ENCODE data around the gene MYH11.
"Not testable (repeated sequence)": the region's sequence is repeated elsewhere in the genome, so short reads cannot be mapped to it uniquely, and the experiment has no call there.

The MYH11 gene

DNA sequence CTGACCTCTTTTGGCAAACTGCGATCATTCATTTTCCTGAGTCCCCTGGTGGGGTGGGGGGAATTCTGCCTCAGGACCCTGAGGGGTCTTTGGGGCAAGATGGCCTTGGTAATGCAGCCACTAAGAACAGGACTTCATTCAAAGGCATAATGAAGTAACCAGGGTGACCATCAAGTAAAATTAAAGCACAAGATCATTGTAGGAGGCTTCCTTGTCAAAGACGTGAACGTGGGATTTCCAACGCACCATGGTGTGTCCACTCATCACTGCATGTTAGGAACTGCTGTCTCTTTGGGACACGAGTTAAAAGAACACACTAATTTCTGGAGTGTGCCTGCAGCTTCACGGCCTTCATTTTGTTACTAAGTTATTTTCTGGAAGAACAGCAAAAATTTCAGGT is 155.5 kb downstream of the MYH11 start:
- no peak overlapping the region for H3K4me3 Mint-ChIP-seq
- DNase-seq (ENCODE audit: low spot score in 2 of 2) (no peak), ATAC-seq (no peak)
- peaks cover 100% of the 10 kb centered on the region for H3K36me3 Mint-ChIP-seq
- peaks cover 21% of the 10 kb centered on the region for H3K4me1 Mint-ChIP-seq
- H3K27ac Mint-ChIP-seq: no peak overlapping the region
- H3K9me3 Mint-ChIP-seq: no peaks in the 10 kb centered on the region

GRCh38 chr16:15699819-15700218 is 157.0 kb downstream of the MYH11 start:
- Mint-ChIP-seq H3K4me1 (peaks cover 21% of the 10 kb centered on the region), H3K27ac (no peak overlapping the region), H3K4me3 (no peak overlapping the region), H3K9me3 (no peaks in the 10 kb centered on the region), H3K36me3 (peaks cover 100% of the 10 kb centered on the region)
- DNase-seq (ENCODE audit: low spot score in 2 of 2): no peak
- ATAC-seq: no peak

GRCh38 chr16:15694499-15694898 is 162.3 kb downstream of the MYH11 start:
- Mint-ChIP-seq H3K4me3 (no peak overlapping the region), H3K4me1 (no peaks in the 10 kb centered on the region), H3K9me3 (no peaks in the 10 kb centered on the region), H3K36me3 (peaks cover 100% of the 10 kb centered on the region), H3K27ac (no peak overlapping the region)
- ATAC-seq (no peak), DNase-seq (ENCODE audit: low spot score in 2 of 2) (no peak)

GRCh38 chr16:15692508-15692907 is 164.3 kb downstream of the MYH11 start:
- H3K9me3 Mint-ChIP-seq; H3K4me3 Mint-ChIP-seq; H3K4me1 Mint-ChIP-seq; H3K27ac Mint-ChIP-seq; ATAC-seq; DNase-seq (ENCODE audit: low spot score in 2 of 2): not testable (repeated sequence)
- peaks cover 100% of the 10 kb centered on the region for H3K36me3 Mint-ChIP-seq

- Mint-ChIP-seq H3K9me3 (no peaks in the 10 kb centered on the region), H3K36me3 (peaks cover 100% of the 10 kb centered on the region), H3K27ac (no peak overlapping the region), H3K4me1 (no peaks in the 10 kb centered on the region), H3K4me3 (no peak overlapping the region)
- ATAC-seq: no peak
- no peak for DNase-seq (ENCODE audit: low spot score in 2 of 2)
Measured at GRCh38 chr16:15691046-15691445, 165.8 kb downstream of the MYH11 start.

- no peaks in the 10 kb centered on the region for H3K9me3 Mint-ChIP-seq
- H3K27ac Mint-ChIP-seq: no peak overlapping the region
- no peak for ATAC-seq
- H3K36me3 Mint-ChIP-seq: peaks cover 100% of the 10 kb centered on the region
- H3K4me1 Mint-ChIP-seq: no peaks in the 10 kb centered on the region
- DNase-seq (ENCODE audit: low spot score in 2 of 2): no peak
- no peak overlapping the region for H3K4me3 Mint-ChIP-seq
Measured at GRCh38 chr16:15690296-15690695, 166.5 kb downstream of the MYH11 start.

DNA sequence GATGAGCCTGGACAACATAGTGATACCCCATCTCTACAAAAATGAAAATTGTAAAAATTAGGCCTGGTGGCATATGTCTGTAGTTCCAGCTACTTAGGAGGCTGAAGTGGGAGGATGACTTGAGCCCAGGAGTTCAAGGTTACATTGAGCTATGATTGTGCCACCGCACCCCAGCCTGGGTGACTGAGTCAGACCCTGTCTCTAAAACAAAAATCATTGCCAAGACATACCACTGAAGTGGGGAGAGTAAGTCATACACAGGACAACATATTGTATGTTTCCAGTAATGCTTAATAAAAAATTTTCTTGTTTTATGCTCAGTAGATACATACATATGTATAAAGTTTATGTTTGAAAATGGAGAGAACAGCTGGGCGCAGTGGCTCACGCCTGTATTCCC is 167.5 kb downstream of the MYH11 start:
- ATAC-seq: no peak
- no peaks in the 10 kb centered on the region for H3K9me3 Mint-ChIP-seq
- no peak overlapping the region for H3K27ac Mint-ChIP-seq
- no peak overlapping the region for H3K4me3 Mint-ChIP-seq
- H3K4me1 Mint-ChIP-seq: no peaks in the 10 kb centered on the region
- H3K36me3 Mint-ChIP-seq: peaks cover 100% of the 10 kb centered on the region
- DNase-seq (ENCODE audit: low spot score in 2 of 2): no peak

DNA sequence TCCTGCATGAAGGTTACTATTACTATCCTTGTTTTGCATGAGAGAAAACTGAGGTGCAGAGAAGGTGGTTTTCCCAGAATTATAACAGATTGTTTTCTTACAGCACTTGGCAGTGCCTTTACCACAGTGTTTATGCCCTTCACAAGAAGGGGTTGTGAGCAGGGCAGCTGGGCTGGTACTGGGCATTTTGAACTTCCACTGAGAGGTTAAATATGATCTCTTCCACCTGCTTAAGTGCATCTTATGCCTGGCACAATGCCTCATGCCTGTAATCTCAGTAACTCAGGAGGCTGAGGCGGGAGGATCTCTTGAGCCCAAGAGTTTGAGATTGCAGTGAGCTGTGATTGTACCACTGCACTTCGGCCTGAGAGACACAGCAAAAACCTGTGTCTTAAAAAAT is 170.5 kb downstream of the MYH11 start:
- no peak overlapping the region for H3K4me3 Mint-ChIP-seq
- no peaks in the 10 kb centered on the region for H3K9me3 Mint-ChIP-seq
- H3K36me3 Mint-ChIP-seq: peaks cover 100% of the 10 kb centered on the region
- DNase-seq (ENCODE audit: low spot score in 2 of 2) (no peak), ATAC-seq (no peak)
- H3K27ac Mint-ChIP-seq: no peak overlapping the region
- H3K4me1 Mint-ChIP-seq: no peaks in the 10 kb centered on the region

DNA sequence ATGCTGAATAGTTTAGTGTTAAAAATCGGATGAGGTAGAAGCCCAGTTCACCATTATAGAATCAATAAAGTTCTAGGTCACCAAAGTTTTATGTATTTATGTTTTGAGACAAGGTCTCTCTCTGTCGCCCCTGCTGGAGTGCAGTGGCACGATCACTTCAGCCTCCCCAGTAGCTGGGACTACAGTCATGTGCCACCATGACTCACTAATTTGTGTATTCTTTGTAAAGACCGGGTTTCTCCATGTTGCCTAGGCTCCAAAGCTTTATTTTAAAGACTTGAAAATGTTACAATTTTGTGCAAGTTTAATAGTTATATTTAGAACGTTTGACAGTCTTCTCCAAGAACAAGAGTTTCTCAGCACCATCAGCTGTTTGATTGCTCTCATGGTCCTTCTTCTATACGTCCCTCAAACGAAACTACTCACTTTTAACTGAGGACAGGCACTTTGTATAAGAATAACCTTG is 174.7 kb downstream of the MYH11 start:
- Mint-ChIP-seq H3K9me3 (no peaks in the 10 kb centered on the region), H3K27ac (no peak overlapping the region), H3K4me3 (no peak overlapping the region), H3K4me1 (no peaks in the 10 kb centered on the region), H3K36me3 (peaks cover 100% of the 10 kb centered on the region)
- DNase-seq (ENCODE audit: low spot score in 2 of 2): no peak
- ATAC-seq: peak; percentile 77

- ATAC-seq: no peak
- peaks cover 22% of the 10 kb centered on the region for H3K4me1 Mint-ChIP-seq
- DNase-seq (ENCODE audit: low spot score in 2 of 2): no peak
Measured at GRCh38 chr16:15677447-15677846, 179.4 kb downstream of the MYH11 start.

DNA sequence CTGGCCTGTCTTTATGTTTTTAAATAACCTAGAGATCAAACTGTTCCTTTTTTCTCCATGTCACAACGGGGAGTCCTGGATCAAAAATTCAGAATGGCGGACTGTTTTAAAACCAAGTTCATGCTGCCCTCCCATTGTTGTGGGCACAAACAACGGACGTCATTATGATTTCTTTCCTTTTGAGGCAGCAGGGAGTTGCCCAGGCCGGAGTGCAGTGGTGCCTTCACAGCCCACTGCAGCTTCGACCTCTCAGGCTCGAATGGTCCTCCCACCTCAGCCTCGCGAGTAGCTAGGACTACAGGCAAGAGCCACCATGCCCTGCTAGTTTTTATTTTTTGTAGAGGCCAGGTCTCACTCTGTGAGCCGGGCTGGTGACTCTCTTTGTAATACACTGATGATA is 180.3 kb downstream of the MYH11 start:
- ATAC-seq (no peak), DNase-seq (ENCODE audit: low spot score in 2 of 2) (no peak)
- Mint-ChIP-seq H3K4me1 (peaks cover 31% of the 10 kb centered on the region), H3K36me3 (peaks cover 92% of the 10 kb centered on the region), H3K27ac (peak overlapping the region; percentile 97), H3K9me3 (no peaks in the 10 kb centered on the region), H3K4me3 (no peak overlapping the region)

More at GRCh38 chr16:15677447-15677846, 179.4 kb downstream of the MYH11 start:
- Mint-ChIP-seq H3K36me3 (peaks cover 95% of the 10 kb centered on the region), H3K9me3 (no peaks in the 10 kb centered on the region), H3K27ac (peak overlapping the region; percentile 97), H3K4me3 (no peak overlapping the region)

DNA sequence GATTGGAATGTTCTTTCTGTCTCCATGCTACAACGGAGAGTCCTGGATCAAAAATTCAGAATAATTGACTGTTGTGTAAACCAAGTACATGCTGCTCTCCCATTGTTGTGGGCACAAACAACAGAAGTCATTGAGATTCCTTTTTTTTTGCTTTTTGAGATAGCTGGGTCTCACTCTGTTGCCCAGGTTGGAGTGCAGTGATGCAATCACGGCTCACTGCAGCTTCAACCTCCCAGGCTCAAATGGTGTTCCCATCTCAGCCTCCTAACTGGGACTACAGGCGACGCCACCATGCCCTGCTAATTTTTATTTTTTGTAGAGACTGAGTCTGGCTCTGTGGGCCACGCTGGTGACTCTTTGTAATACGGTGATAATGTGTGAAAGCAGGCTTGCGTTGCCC is 182.3 kb downstream of the MYH11 start:
- Mint-ChIP-seq H3K4me1 (peaks cover 32% of the 10 kb centered on the region), H3K27ac (peak overlapping the region; percentile 97), H3K4me3 (no peak overlapping the region), H3K36me3 (peaks cover 92% of the 10 kb centered on the region), H3K9me3 (no peaks in the 10 kb centered on the region)
- no peak for ATAC-seq
- no peak for DNase-seq (ENCODE audit: low spot score in 2 of 2)

GRCh38 chr16:15672514-15673167 is 184.2 kb downstream of the MYH11 start:
- peak overlapping the region; percentile 61 for H3K4me3 Mint-ChIP-seq
- peak; percentile 91 for ATAC-seq
- H3K27ac Mint-ChIP-seq: peak overlapping the region; percentile 97
- no peak for DNase-seq (ENCODE audit: low spot score in 2 of 2)
- peaks cover 32% of the 10 kb centered on the region for H3K4me1 Mint-ChIP-seq
- peaks cover 92% of the 10 kb centered on the region for H3K36me3 Mint-ChIP-seq
- H3K9me3 Mint-ChIP-seq: no peaks in the 10 kb centered on the region

GRCh38 chr16:15672127-15672513 is 184.7 kb downstream of the MYH11 start:
- Mint-ChIP-seq H3K36me3 (peaks cover 92% of the 10 kb centered on the region), H3K4me1 (peaks cover 32% of the 10 kb centered on the region), H3K4me3 (peak overlapping the region; percentile 61), H3K27ac (peak overlapping the region; percentile 97)
- not testable (repeated sequence) for ATAC-seq; H3K9me3 Mint-ChIP-seq; DNase-seq (ENCODE audit: low spot score in 2 of 2)

DNA sequence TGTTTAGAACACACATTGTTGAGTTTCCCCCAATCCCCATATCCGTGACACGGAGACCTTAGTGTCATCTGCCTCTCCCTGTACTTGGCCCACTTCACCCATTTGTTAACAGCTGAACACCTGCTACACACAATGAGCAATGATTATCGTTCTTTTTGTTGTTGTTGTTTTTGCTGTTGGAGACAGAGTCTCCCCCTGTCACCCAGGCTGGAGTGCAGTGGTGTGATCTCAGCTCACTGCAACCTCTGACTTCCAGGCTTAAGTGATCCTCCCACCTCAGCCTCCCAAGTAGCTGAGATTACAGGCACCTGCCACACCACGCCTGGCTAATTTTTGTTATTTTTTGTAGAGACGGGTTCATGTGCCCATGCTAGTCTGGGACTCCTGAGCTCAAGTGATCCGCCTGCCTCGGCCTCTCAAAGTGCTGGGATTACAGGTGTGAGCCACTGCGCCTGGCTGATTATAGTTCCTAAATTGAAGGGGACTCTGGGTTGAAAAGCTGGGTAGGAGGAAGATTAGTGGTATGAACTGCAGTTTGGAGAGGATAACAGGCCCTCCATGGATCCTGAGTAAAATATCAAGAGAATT is 185.2 kb downstream of the MYH11 start:
- Mint-ChIP-seq H3K27ac (peak overlapping the region; percentile 97), H3K9me3 (no peaks in the 10 kb centered on the region), H3K4me1 (peaks cover 29% of the 10 kb centered on the region), H3K4me3 (no peak overlapping the region), H3K36me3 (peaks cover 92% of the 10 kb centered on the region)
- ATAC-seq: no peak
- no peak for DNase-seq (ENCODE audit: low spot score in 2 of 2)

- Mint-ChIP-seq H3K4me3 (no peak overlapping the region), H3K9me3 (no peaks in the 10 kb centered on the region), H3K36me3 (peaks cover 100% of the 10 kb centered on the region), H3K4me1 (peaks cover 19% of the 10 kb centered on the region), H3K27ac (no peak overlapping the region)
- DNase-seq (ENCODE audit: low spot score in 2 of 2): no peak
- ATAC-seq: no peak
Measured at GRCh38 chr16:15667091-15667742, 189.6 kb downstream of the MYH11 start.

Measured in stimulated activated effector memory CD8-positive, alpha-beta T cell treated with anti-CD3 and anti-CD28 coated beads, Interleukin-12 subunit alpha, Interleukin-12 subunit beta, amount 100 ng/mL, for 72 hours (primary cell).